Measurements from ENCODE around the gene TMEM183A.

DNA sequence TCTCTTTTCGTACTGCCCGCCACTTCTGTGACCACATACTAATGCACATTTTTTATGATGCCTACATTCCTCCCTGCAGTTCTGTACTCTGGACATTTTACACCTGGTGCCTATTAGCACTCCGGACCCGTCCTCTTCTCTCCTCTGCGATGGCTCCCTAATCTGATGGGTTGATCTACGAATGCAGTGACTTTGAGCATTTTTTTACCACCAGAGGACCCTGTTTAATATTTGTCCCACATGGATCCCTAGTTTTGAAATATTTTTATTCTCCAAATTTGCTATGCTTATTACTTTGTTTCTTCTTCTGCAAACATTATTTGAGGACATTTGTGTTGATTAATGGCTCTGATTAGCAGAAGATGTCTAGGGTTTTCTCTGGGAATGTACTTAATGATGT, 24.3 kb downstream of the TMEM183A start:
- TF ChIP-seq POLR2A (IDR thresholded peaks at IDR 0.05), result no peak
- TF ChIP-seq CTCF (IDR thresholded peaks at IDR 0.05 in 4 of 5, conservative IDR thresholded peaks at IDR 0.05 in 1 of 5), result peak in 2 of 5 experiments; percentile 16 to 27
